SU-DHL-6 (cell line): ENCODE results near the gene DYNC1LI1.

Experiments
- H2AFZ ChIP-seq: fragments of 200-600 bp; sonication (generic); 2 replicates; pipeline ENCODE4 v1.6.1; 2014; ENCODE audit warnings: low read depth, mild to moderate bottlenecking, moderate library complexity, mixed read lengths, antibody characterized with exemption, low read length; ENCODE audit not compliant: severe bottlenecking
- H3F3A ChIP-seq: fragments of 200-600 bp; shearing (Covaris generic); 2 replicates; pipeline ENCODE4 v1.6.0; 2016; ENCODE audit warnings: antibody characterized with exemption, mild to moderate bottlenecking; ENCODE audit not compliant: insufficient read depth
- H3K27ac ChIP-seq: fragments of 200-600 bp; sonication (generic); 2 replicates; pipeline ENCODE4 v1.5.1; 2016; ENCODE audit warnings: low read depth, mild to moderate bottlenecking, low read length, moderate library complexity, mixed read lengths
- H3K27me3 ChIP-seq: fragments of 200-600 bp; sonication (generic), shearing (Covaris generic); 2 replicates; pipeline ENCODE4 v1.6.0; 2014; ENCODE audit warnings: mild to moderate bottlenecking, low read length
- H3K36me3 ChIP-seq: fragments of 200-600 bp; sonication (generic); 2 replicates; pipeline ENCODE4 v1.6.1; 2014; ENCODE audit warnings: mild to moderate bottlenecking, low read length, mixed read lengths
- H3K4me2 ChIP-seq: fragments of 300-600, 200-600 bp; shearing (Covaris generic), sonication (generic); 2 replicates; pipeline ENCODE4 v1.6.0; 2014; ENCODE audit warnings: low read length, low read depth, mild to moderate bottlenecking; ENCODE audit not compliant: poor library complexity, severe bottlenecking
- H3K4me3 ChIP-seq: fragments of 200-600 bp; sonication (generic); 2 replicates; pipeline ENCODE4 v1.5.1; 2014; ENCODE audit warnings: antibody characterized with exemption, low read length, mild to moderate bottlenecking, mixed read lengths; ENCODE audit not compliant: insufficient read depth, poor library complexity, severe bottlenecking
- H3K79me2 ChIP-seq: fragments of 200-600 bp; sonication (generic); 2 replicates; pipeline ENCODE4 v1.6.1; 2014; ENCODE audit warnings: mild to moderate bottlenecking, low read length, moderate library complexity; ENCODE audit not compliant: insufficient read depth
- H3K9ac ChIP-seq: fragments of 200-600 bp; sonication (generic); 2 replicates; pipeline ENCODE4 v1.7.0; 2014; ENCODE audit warnings: mild to moderate bottlenecking, low read length
- H3K9me2 ChIP-seq: fragments of 200-600 bp; sonication (generic); replicated peaks from 2 replicates; pipeline ENCODE4 v1.6.1; 2014; ENCODE audit warnings: low read length; ENCODE audit not compliant: insufficient read depth
- H3K9me3 ChIP-seq: fragments of 200-600 bp; sonication (generic); 2 replicates; pipeline ENCODE4 v1.6.1; 2014; ENCODE audit warnings: low read length, mixed read lengths; ENCODE audit not compliant: insufficient read depth
- H4K20me1 ChIP-seq: fragments of 200-600 bp; sonication (generic); 2 replicates; pipeline ENCODE4 v1.6.1; 2014; ENCODE audit warnings: low read depth, mild to moderate bottlenecking, antibody characterized with exemption, low read length, moderate library complexity, mixed read lengths
- EZH2phosphoT487 ChIP-seq: fragments of 200-600 bp; sonication (generic), shearing (Covaris generic); conservative IDR thresholded peaks from 2 replicates; pipeline ENCODE4 v1.6.1; 2018; ENCODE audit warnings: mild to moderate bottlenecking, antibody characterized with exemption, low read length, moderate library complexity, mixed read lengths
- TF ChIP-seq, protein P1 (sequence below): fragments of 200-600 bp; sonication (generic); IDR thresholded peaks from one replicate; pipeline ENCODE4 v1.5.1; 2017; ENCODE audit warnings: antibody characterized with exemption, mild to moderate bottlenecking, low read length, moderate library complexity; ENCODE audit not compliant: insufficient read depth, poor library complexity, severe bottlenecking

Gene DYNC1LI1

DNA sequence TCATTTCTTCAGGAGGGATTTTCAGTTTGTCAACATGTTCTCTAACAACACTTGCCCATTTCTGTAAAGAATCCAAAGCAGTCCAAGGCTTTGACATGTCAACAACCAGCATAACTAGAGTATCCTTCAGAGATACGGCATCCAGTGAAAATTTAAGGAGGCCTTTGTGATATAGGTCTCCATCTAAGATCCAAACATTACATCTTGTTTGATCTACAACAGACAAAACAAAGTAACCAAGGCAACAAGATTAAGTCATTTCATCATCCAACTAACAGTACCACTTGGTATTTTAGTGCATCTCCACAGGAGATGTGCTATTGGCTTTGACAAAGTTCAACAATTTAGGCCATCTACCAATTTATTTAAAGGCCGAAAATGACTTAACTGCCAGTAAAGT, 25.8 kb downstream of the DYNC1LI1 start:
- H3F3A ChIP-seq = 0 out of 2 replicates have a peak, but pooled peaks cover 4% of the 10 kb centered on the region
- peaks cover 47% of the 10 kb centered on the region for H3K79me2 ChIP-seq
- H3K9ac ChIP-seq = no peak overlapping the region
- H3K4me2 ChIP-seq = no peak overlapping the region
- no peaks in the 10 kb centered on the region for H3K9me2 ChIP-seq
- H2AFZ ChIP-seq = no peak overlapping the region
- H3K36me3 ChIP-seq = 0 out of 2 replicates have a peak, but pooled peaks cover 7% of the 10 kb centered on the region
- H4K20me1 ChIP-seq = 0 out of 2 replicates have a peak, but pooled peaks cover 3% of the 10 kb centered on the region
- H3K9me3 ChIP-seq = no peaks in the 10 kb centered on the region
- no peak overlapping the region for H3K4me3 ChIP-seq
- no peak overlapping the region for H3K27ac ChIP-seq
- TF ChIP-seq EZH2phosphoT487 = no peak
- TF ChIP-seq, protein P1, sequence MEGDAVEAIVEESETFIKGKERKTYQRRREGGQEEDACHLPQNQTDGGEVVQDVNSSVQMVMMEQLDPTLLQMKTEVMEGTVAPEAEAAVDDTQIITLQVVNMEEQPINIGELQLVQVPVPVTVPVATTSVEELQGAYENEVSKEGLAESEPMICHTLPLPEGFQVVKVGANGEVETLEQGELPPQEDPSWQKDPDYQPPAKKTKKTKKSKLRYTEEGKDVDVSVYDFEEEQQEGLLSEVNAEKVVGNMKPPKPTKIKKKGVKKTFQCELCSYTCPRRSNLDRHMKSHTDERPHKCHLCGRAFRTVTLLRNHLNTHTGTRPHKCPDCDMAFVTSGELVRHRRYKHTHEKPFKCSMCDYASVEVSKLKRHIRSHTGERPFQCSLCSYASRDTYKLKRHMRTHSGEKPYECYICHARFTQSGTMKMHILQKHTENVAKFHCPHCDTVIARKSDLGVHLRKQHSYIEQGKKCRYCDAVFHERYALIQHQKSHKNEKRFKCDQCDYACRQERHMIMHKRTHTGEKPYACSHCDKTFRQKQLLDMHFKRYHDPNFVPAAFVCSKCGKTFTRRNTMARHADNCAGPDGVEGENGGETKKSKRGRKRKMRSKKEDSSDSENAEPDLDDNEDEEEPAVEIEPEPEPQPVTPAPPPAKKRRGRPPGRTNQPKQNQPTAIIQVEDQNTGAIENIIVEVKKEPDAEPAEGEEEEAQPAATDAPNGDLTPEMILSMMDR = no peak
- H3K27me3 ChIP-seq = no peaks in the 10 kb centered on the region

DNA sequence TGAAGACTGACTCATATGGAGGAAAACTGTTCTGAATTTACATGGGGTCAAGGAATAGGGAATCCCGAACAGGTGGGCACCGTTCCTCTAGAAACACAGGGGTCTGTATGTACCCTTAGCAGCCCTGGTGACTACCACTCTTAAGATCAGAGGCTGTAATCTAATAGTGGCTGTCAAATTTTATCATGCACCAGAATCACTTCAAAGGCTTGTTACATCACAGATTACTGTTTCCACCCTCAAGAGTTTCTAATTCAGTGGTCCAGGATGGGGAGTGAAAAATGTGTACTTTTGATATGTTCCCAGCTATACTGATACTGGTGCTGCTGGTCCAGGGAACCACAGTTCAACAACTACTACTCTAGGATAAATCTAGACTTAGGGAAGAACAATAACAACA, 27.9 kb downstream of the DYNC1LI1 start:
- Histone ChIP-seq H4K20me1 (no peaks in the 10 kb centered on the region), H3K9me2 (no peaks in the 10 kb centered on the region), H3K9me3 (no peaks in the 10 kb centered on the region), H3K27me3 (no peaks in the 10 kb centered on the region), H3F3A (0 out of 2 replicates have a peak, but pooled peaks cover 4% of the 10 kb centered on the region), H3K36me3 (peaks cover 12% of the 10 kb centered on the region; the same call in 1 of the 2 replicates), H3K4me3 (no peak overlapping the region), H3K27ac (no peak overlapping the region), H3K9ac (no peak overlapping the region), H3K79me2 (peaks cover 27% of the 10 kb centered on the region), H3K4me2 (no peak overlapping the region), H2AFZ (no peak overlapping the region)
- TF ChIP-seq, protein P1 = no peak
- TF ChIP-seq EZH2phosphoT487 = no peak

DNA sequence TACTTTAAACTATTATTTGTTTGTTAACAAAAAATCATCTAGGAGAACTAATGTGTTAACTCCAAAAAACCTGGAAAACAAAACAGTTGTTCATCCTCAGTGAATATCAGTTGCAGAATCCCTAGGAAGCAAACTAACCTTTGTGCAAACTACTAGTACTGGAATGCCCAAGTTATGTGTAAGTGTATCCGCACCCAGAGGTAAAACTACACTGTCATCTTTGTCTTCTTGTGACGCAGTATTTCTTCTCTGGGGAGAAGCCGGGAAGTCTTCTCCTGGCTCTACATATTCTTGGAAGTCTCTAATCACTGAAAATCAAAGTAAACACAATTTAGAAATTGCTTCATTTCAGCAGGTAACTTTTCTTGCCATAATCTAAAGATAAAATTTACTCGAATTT, 29.8 kb downstream of the DYNC1LI1 start:
- Histone ChIP-seq H3F3A (peaks cover 3% of the 10 kb centered on the region; the same call in 1 of the 2 replicates), H3K4me3 (no peak overlapping the region), H3K36me3 (peaks cover 22% of the 10 kb centered on the region), H2AFZ (no peak overlapping the region), H3K9me2 (no peaks in the 10 kb centered on the region), H3K9ac (no peak overlapping the region), H3K27ac (no peak overlapping the region), H4K20me1 (no peaks in the 10 kb centered on the region), H3K9me3 (no peaks in the 10 kb centered on the region), H3K27me3 (no peaks in the 10 kb centered on the region), H3K79me2 (peaks cover 9% of the 10 kb centered on the region), H3K4me2 (no peak overlapping the region)
- no peak for TF ChIP-seq EZH2phosphoT487
- TF ChIP-seq, protein P1 = no peak
